HepG2 (cell line): ENCODE data around the gene RPP25L. TPM values are rescaled to one million over a fixed set of nuclear protein-coding genes. Genes with fewer than 3 reads are reported as not detected.

ENCODE experiments used
- ATAC-seq: fragments of 200-7000 bp; cut with Tn5 transposase; 3 replicates; pipeline ENCODE4 v1.9.1; 2020; ENCODE audit warnings: mild to moderate bottlenecking, moderate library complexity
- BruUV-seq: library from RNA; stranded (reverse); fragments of 400-500 nt; replicated peaks from 2 replicates; lab custom pipeline; 2021; lab: Mats Ljungman, UMichigan
- CTCF ChIA-PET: fragments of 300-600 bp; formaldehyde crosslinking; extraction: SDS; loops from one replicate; lab custom pipeline; 2021; ENCODE audit warnings: low total read pairs, inconsistent platforms, low intra/inter-chr PET ratio; lab: Yijun Ruan, JAX
- POLR2A ChIA-PET: fragments of 350-600 bp; sonication (Branson Sonifier 250); formaldehyde crosslinking; loops from one replicate; lab custom pipeline; 2020; ENCODE audit warnings: antibody characterized with exemption, inconsistent platforms; lab: Yijun Ruan, JAX
- DNase-seq: peaks from one replicate; pipeline ENCODE4 v3.0.0-alpha.2; 2015; ENCODE audit warnings: low spot score
- FAIRE-seq: peaks from 3 replicates; lab custom pipeline; 2011; peaks lifted over from hg19 to GRCh38; lab: Jason Lieb, UNC
- H2AFZ ChIP-seq: one replicate; pipeline ENCODE4 v1.6.1; 2011; ENCODE audit warnings: low read length, inconsistent platforms
- H3K27ac ChIP-seq: fragments of 300-600 bp; 3 replicates; pipeline ENCODE4 v1.8.0; 2011; ENCODE audit warnings: mixed run types, mild to moderate bottlenecking, mixed read lengths, low read length, inconsistent platforms; ENCODE audit not compliant: insufficient read depth; ENCODE audit errors: extremely low read length
- H3K27me3 ChIP-seq, 2 experiments: fragments of 200-600 bp in 1 of 2; 2 replicates in 1 of 2; 3 replicates in 1 of 2; pipeline versions ENCODE4 v1.6.0 to v1.8.0; 2011; ENCODE audit warnings: low read length in 2 of 2, mild to moderate bottlenecking in 2 of 2, moderate library complexity in 2 of 2, inconsistent platforms in 1 of 2; ENCODE audit not compliant: insufficient read depth in 2 of 2, control insufficient read depth in 1 of 2
- H3K36me3 ChIP-seq, 2 experiments: fragments of 200-600 bp in 1 of 2; replicated peaks in 1 of 2; 2 replicates in 1 of 2; 3 replicates in 1 of 2; pipeline versions ENCODE4 v1.5.1 to v1.8.0; 2011; ENCODE audit warnings: low read length in 2 of 2, inconsistent platforms in 1 of 2; ENCODE audit not compliant: insufficient read depth in 2 of 2, control insufficient read depth in 1 of 2
- H3K4me1 ChIP-seq: 2 replicates; pipeline ENCODE4 v1.5.1; 2012; ENCODE audit warnings: low read length, inconsistent platforms; ENCODE audit not compliant: insufficient read depth
- H3K4me2 ChIP-seq: 2 replicates; pipeline ENCODE4 v1.6.0; 2011; ENCODE audit warnings: low read depth, low read length, inconsistent platforms
- H3K4me3 ChIP-seq, 3 experiments: fragments of 200-600 bp in 1 of 3; sonication (generic), shearing (Covaris generic) in 1 of 3; replicated peaks in 1 of 3; 2 replicates each; pipeline ENCODE4 v1.5.1; 2011 to 2016; ENCODE audit warnings: low read length in 3 of 3, inconsistent platforms in 2 of 3, low read depth in 2 of 3, mild to moderate bottlenecking in 2 of 3, control low read depth in 1 of 3, mixed read lengths in 1 of 3; ENCODE audit not compliant: insufficient read depth in 1 of 3
- H3K79me2 ChIP-seq: one replicate; pipeline ENCODE4 v1.6.1; 2011; ENCODE audit warnings: low read length, inconsistent platforms; ENCODE audit not compliant: insufficient read depth
- H3K9ac ChIP-seq: 2 replicates; pipeline ENCODE4 v1.6.0; 2011; ENCODE audit warnings: mild to moderate bottlenecking, low read depth, low read length, inconsistent platforms; ENCODE audit not compliant: insufficient read depth
- H3K9me3 ChIP-seq: 2 replicates; pipeline ENCODE4 v1.5.1; 2012; ENCODE audit warnings: mild to moderate bottlenecking, low read length
- H4K20me1 ChIP-seq: 2 replicates; pipeline ENCODE4 v1.6.0; 2011; ENCODE audit warnings: inconsistent platforms, mild to moderate bottlenecking, low read length, moderate library complexity; ENCODE audit not compliant: insufficient read depth
- FOSL2 ChIP-seq: sonication (generic); formaldehyde crosslinking; IDR thresholded peaks from 2 replicates; pipeline ENCODE4 v1.4.0; 2020; ENCODE audit warnings: missing genetic modification reagents
- HES4 ChIP-seq: sonication (generic); formaldehyde crosslinking; IDR thresholded peaks from 2 replicates; pipeline ENCODE4 v1.9.0; 2021; ENCODE audit warnings: mild to moderate bottlenecking, missing genetic modification reagents, borderline replicate concordance
- HHEX ChIP-seq: IDR thresholded peaks from 2 replicates; pipeline ENCODE4 v1.6.1; 2016; ENCODE audit warnings: control low read depth
- HMG20A ChIP-seq: IDR thresholded peaks from 2 replicates; pipeline ENCODE4 v1.6.1; 2016; ENCODE audit warnings: borderline replicate concordance
- NRL ChIP-seq: sonication (generic); formaldehyde crosslinking; IDR thresholded peaks from 2 replicates; pipeline ENCODE4 v1.5.0; 2020; ENCODE audit warnings: missing genetic modification reagents, mild to moderate bottlenecking, moderate library complexity, borderline replicate concordance
- PAX8 ChIP-seq: sonication (generic); formaldehyde crosslinking; IDR thresholded peaks from 2 replicates; pipeline ENCODE4 v1.8.0; 2022; ENCODE audit warnings: mild to moderate bottlenecking, missing genetic modification reagents, borderline replicate concordance
- PAXIP1 ChIP-seq: sonication (generic); formaldehyde crosslinking; conservative IDR thresholded peaks from 2 replicates; pipeline ENCODE4 v1.4.0; 2020; ENCODE audit warnings: mild to moderate bottlenecking, missing genetic modification reagents, moderate library complexity
- PHF8 ChIP-seq: sonication (generic); formaldehyde crosslinking; IDR thresholded peaks from 2 replicates; pipeline ENCODE4 v1.5.0; 2020; ENCODE audit warnings: missing genetic modification reagents
- PRPF4 ChIP-seq: fragments of 200-400 bp; formaldehyde crosslinking; IDR thresholded peaks from 2 replicates; pipeline ENCODE4 v1.6.1; 2016; ENCODE audit warnings: low read length, low read depth; ENCODE audit not compliant: poor library complexity, severe bottlenecking
- RCOR2 ChIP-seq: IDR thresholded peaks from 2 replicates; pipeline ENCODE4 v1.6.1; 2016; ENCODE audit warnings: missing biosample characterization, missing genetic modification reagents
- SP4 ChIP-seq: sonication (generic); formaldehyde crosslinking; IDR thresholded peaks from 2 replicates; pipeline ENCODE4 v1.8.1; 2023; ENCODE audit warnings: mild to moderate bottlenecking, missing genetic modification reagents
- ZBTB7A ChIP-seq: sonication (generic); formaldehyde crosslinking; IDR thresholded peaks from 2 replicates; pipeline ENCODE4 v1.8.0; 2022; ENCODE audit warnings: mild to moderate bottlenecking, missing genetic modification reagents
- ZNF180 ChIP-seq: sonication (generic); formaldehyde crosslinking; IDR thresholded peaks from 2 replicates; pipeline ENCODE4 v1.4.0; 2020; ENCODE audit warnings: low read depth, missing genetic modification reagents, borderline replicate concordance
- ZNF20 ChIP-seq: sonication (generic); formaldehyde crosslinking; IDR thresholded peaks from 2 replicates; pipeline ENCODE4 v1.4.0; 2020; ENCODE audit warnings: mild to moderate bottlenecking, moderate library complexity, missing genetic modification reagents
- ZNF335 ChIP-seq: sonication (generic); formaldehyde crosslinking; IDR thresholded peaks from 2 replicates; pipeline ENCODE4 v1.4.0; 2020; ENCODE audit warnings: missing genetic modification reagents
- ZNF441 ChIP-seq: sonication (generic); formaldehyde crosslinking; IDR thresholded peaks from 2 replicates; pipeline ENCODE4 v1.7.0; 2021; ENCODE audit warnings: missing genetic modification reagents, borderline replicate concordance
- ZNF451 ChIP-seq: sonication (generic); formaldehyde crosslinking; IDR thresholded peaks from 2 replicates; pipeline ENCODE4 v1.5.0; 2020; ENCODE audit warnings: mild to moderate bottlenecking, missing genetic modification reagents
- WGBS: methylation state at CpG from one replicate; pipeline ENCODE4 v1.1.6; 2017; ENCODE audit warnings: low lambda C conversion rate; 5-methylcytosine and 5-hydroxymethylcytosine counted together
- in situ Hi-C: cut with HindIII; loops from 2 replicates; pipeline ENCODE4 v1.10.0; 2017; ENCODE audit warnings: low pct_unique_long_range_greater_than_20kb; ENCODE audit not compliant: extremely low pct_ligation_motif_present
- intact Hi-C: fragments of 100-400 bp; cut with micrococcal nuclease; formaldehyde crosslinking; loops from one replicate; pipeline ENCODE4 v1.10.0; 2022; ENCODE audit not compliant: unreplicated experiment
- polyA plus RNA-seq, 8 experiments: library from polyadenylated mRNA; depleted of rRNA in 3 of 8; stranded (reverse) in 7 of 8; unstranded in 1 of 8; fragments of >200 nt; fragmentation: Illumina TruSeq in 4 of 8; extraction: Trizol in 4 of 8; gene quantifications; 2 replicates each; pipeline versions ENCODE4 v1.2.1 to v1.2.3, GENCODE V29; 2011 to 2016; ENCODE audit warnings: low read depth in 4 of 8, missing spikeins in 1 of 8, mixed read lengths in 1 of 8; ENCODE audit not compliant: insufficient read depth in 1 of 8
- total RNA-seq, 5 experiments: library from RNA; depleted of rRNA; stranded (reverse); fragments of >200 nt; fragmentation: Illumina TruSeq; extraction: Trizol; gene quantifications; 2 replicates each; pipeline ENCODE4 v1.2.3, GENCODE V29; 2016; ENCODE audit warnings: low read depth in 1 of 5

RPP25L gene
- total and polyA plus RNA-seq, 2 of the 13 experiments (the other 11 are each of a cell fraction or from before 2014, with no cell fraction given): 24.5 to 27.3 TPM

GRCh38 chr9:34580358-34580757 lies 31.5 kb downstream of the RPP25L start:
- Histone ChIP-seq H3K9me3 (no peaks in the 10 kb centered on the region), H3K4me1 (no peaks in the 10 kb centered on the region), H3K4me2 (no peak overlapping the region), H4K20me1 (no peaks in the 10 kb centered on the region), H3K36me3 (no peaks in the 10 kb centered on the region), H2AFZ (no peak overlapping the region), H3K27ac (no peak overlapping the region), H3K79me2 (no peaks in the 10 kb centered on the region), H3K9ac (no peak overlapping the region), H3K4me3 (no peak overlapping the region), H3K27me3 (peaks cover 12 to 75% of the 10 kb centered on the region in 2 experiments; a peak in 4 of 5 replicates)
- no peak for FAIRE-seq
- intact Hi-C loops (no loop called here), in situ Hi-C loops (no loop called here)
- no peak for ATAC-seq
- no peak for DNase-seq
- TF ChIP-seq NRL (CRISPR knock-in tag): no peak
- no peak for TF ChIP-seq HES4 (CRISPR knock-in tag)
- no peak for TF ChIP-seq RCOR2
- TF ChIP-seq FOSL2 (CRISPR knock-in tag): no peak
- no peak for TF ChIP-seq PAX8 (CRISPR knock-in tag)
- TF ChIP-seq HMG20A (CRISPR knock-in tag): no peak
- no peak for TF ChIP-seq ZNF20 (CRISPR knock-in tag)
- no TSS peak for BruUV-seq
- 0% methylated on average over 2 of the region's 8 CpGs for WGBS
- ChIA-PET CTCF (no interaction called here), POLR2A (no interaction called here)

GRCh38 chr9:34579808-34580163 lies 32.1 kb downstream of the RPP25L start:
- no TSS peak for BruUV-seq
- Histone ChIP-seq H3K27me3 (peaks cover 14 to 73% of the 10 kb centered on the region in 2 experiments; a peak in 4 of 5 replicates), H3K27ac (no peak overlapping the region)
- TF ChIP-seq ZNF451 (CRISPR knock-in tag) (no peak), PHF8 (CRISPR knock-in tag) (no peak), ZNF180 (CRISPR knock-in tag) (no peak), ZNF335 (no peak), ZNF441 (no peak), HHEX (CRISPR knock-in tag) (no peak), PRPF4 (no peak), ZBTB7A (CRISPR knock-in tag) (no peak), SP4 (CRISPR knock-in tag) (no peak), PAXIP1 (CRISPR knock-in tag) (no peak)

More at GRCh38 chr9:34579808-34580163, 32.1 kb downstream of the RPP25L start:
- Histone ChIP-seq H4K20me1 (no peaks in the 10 kb centered on the region), H3K36me3 (no peaks in the 10 kb centered on the region), H3K4me2 (no peak overlapping the region), H2AFZ (no peak overlapping the region), H3K4me1 (no peaks in the 10 kb centered on the region), H3K9me3 (no peaks in the 10 kb centered on the region), H3K79me2 (no peaks in the 10 kb centered on the region), H3K4me3 (no peak overlapping the region), H3K9ac (no peak overlapping the region)
- CTCF ChIA-PET: no interaction called here
- in situ Hi-C loops: no loop called here
- FAIRE-seq (no peak), DNase-seq (no peak), ATAC-seq (no peak)
- POLR2A ChIA-PET: no interaction called here
- intact Hi-C loops: no loop called here
- WGBS: 31% methylated on average over 5 of the region's 5 CpGs
